Aorta (tissue), 5 donors: ENCODE data around the gene FAM117A. TPM values are rescaled to one million over a fixed set of nuclear protein-coding genes. Genes with fewer than 3 reads are reported as not detected.
A peak's percentile ranks its signal among the peaks of the same experiment; 100 is the strongest.

Experiments
- ATAC-seq: fragments of 200-7000 bp; cut with Tn5 transposase; one replicate; pipeline ENCODE4 v1.9.1; 2022; ENCODE audit warnings: moderate library complexity; ENCODE audit not compliant: low FRiP score
- DNase-seq, 2 donors: peaks; one replicate each; pipeline ENCODE4 v3.0.0-alpha.2; 2020
- H3K27ac ChIP-seq, 2 donors: one replicate each; pipeline ENCODE4 v1.5.1; 2013; ENCODE audit warnings: low read length in 2 of 2, mild to moderate bottlenecking in 2 of 2, moderate library complexity in 2 of 2, control low read depth in 1 of 2, inconsistent platforms in 1 of 2, low read depth in 1 of 2
- H3K27me3 ChIP-seq, 2 donors: one replicate each; pipeline ENCODE4 v1.6.1; 2013; ENCODE audit warnings: control low read depth in 1 of 2, low read length in 1 of 2, mild to moderate bottlenecking in 1 of 2, moderate library complexity in 1 of 2; ENCODE audit not compliant: insufficient read depth in 2 of 2, control insufficient read depth in 1 of 2
- H3K36me3 ChIP-seq, 2 donors: one replicate each; pipeline ENCODE4 v1.6.1; 2013; ENCODE audit warnings: control low read depth in 1 of 2, low read length in 1 of 2, mild to moderate bottlenecking in 1 of 2; ENCODE audit not compliant: insufficient read depth in 2 of 2, control insufficient read depth in 1 of 2
- H3K4me1 ChIP-seq, 2 donors: one replicate each; pipeline ENCODE4 v1.6.1; 2013; ENCODE audit warnings: low read length in 2 of 2, control low read depth in 1 of 2, mild to moderate bottlenecking in 1 of 2, moderate library complexity in 1 of 2; ENCODE audit not compliant: insufficient read depth in 2 of 2, control insufficient read depth in 1 of 2
- H3K4me3 ChIP-seq, 2 donors: one replicate each; pipeline ENCODE4 v1.5.1; 2013; ENCODE audit warnings: low read length in 2 of 2, control low read depth in 1 of 2, mild to moderate bottlenecking in 1 of 2
- H3K9me3 ChIP-seq: one replicate; pipeline ENCODE4 v1.6.1; 2013; ENCODE audit warnings: mild to moderate bottlenecking, low read length; ENCODE audit not compliant: control insufficient read depth
- WGBS, 2 donors: extraction: QIAGEN DNeasy Blood & Tissue Kit; methylation state at CpG; one replicate each; pipeline ENCODE4 v1.1.7; 2013; 5-methylcytosine and 5-hydroxymethylcytosine counted together
- intact Hi-C, 2 donors: fragments of 100-400 bp; cut with DNase I; formaldehyde crosslinking; loops; one replicate each; pipeline versions ENCODE4 v1.14.2 to v1.15.0; 2022
- long read RNA-seq, 2 donors: library from polyadenylated mRNA; unstranded; transcript quantifications; one replicate each; pipeline ENCODE4 v2.0.0, GENCODE V29; 2020 to 2021
- polyA plus RNA-seq, 2 donors: library from polyadenylated mRNA; stranded (reverse); fragments of 200-250 nt; gene quantifications; one replicate each; pipeline ENCODE4 v1.2.3, GENCODE V29; 2013
- total RNA-seq, 2 donors: library from RNA; stranded (reverse); fragmentation: NEBNext Ultra II Directional; extraction: Animal tissue kit (Norgen Biotek cat#: 25700); gene quantifications; one replicate each; pipeline ENCODE4 v1.2.1, GENCODE V29; 2021
- donor health status: healthy with polysubstance abuse.
- donor health status: Bipolar disorder and iron deficiency.
- donor health status: DM: no; HTN: no; CAD: no.
- donor health status: DM: no; HTN: no; CAD: no.
- donor health status: DM: yes; HTN: yes; CAD: no.

Gene FAM117A, protein sequence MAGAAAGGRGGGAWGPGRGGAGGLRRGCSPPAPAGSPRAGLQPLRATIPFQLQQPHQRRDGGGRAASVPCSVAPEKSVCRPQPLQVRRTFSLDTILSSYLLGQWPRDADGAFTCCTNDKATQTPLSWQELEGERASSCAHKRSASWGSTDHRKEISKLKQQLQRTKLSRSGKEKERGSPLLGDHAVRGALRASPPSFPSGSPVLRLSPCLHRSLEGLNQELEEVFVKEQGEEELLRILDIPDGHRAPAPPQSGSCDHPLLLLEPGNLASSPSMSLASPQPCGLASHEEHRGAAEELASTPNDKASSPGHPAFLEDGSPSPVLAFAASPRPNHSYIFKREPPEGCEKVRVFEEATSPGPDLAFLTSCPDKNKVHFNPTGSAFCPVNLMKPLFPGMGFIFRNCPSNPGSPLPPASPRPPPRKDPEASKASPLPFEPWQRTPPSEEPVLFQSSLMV
- total RNA-seq (10 to 100 TPM; 16.9 to 17.2 TPM), polyA plus RNA-seq (10 to 100 TPM in 1 of 2 donors, 1 to 10 TPM in 1; 9.4 to 15.3 TPM)
- long read RNA-seq, donor 1, partial matches to known transcripts = 9 of 10 reads
- long read RNA-seq, donor 1, other reads (novel, unspliced or antisense) = 1 of 10 reads
- long read RNA-seq, donor 2, partial matches to known transcripts = 0 of 1 reads
- long read RNA-seq, donor 2, other reads (novel, unspliced or antisense) = 1 of 1 reads

DNA sequence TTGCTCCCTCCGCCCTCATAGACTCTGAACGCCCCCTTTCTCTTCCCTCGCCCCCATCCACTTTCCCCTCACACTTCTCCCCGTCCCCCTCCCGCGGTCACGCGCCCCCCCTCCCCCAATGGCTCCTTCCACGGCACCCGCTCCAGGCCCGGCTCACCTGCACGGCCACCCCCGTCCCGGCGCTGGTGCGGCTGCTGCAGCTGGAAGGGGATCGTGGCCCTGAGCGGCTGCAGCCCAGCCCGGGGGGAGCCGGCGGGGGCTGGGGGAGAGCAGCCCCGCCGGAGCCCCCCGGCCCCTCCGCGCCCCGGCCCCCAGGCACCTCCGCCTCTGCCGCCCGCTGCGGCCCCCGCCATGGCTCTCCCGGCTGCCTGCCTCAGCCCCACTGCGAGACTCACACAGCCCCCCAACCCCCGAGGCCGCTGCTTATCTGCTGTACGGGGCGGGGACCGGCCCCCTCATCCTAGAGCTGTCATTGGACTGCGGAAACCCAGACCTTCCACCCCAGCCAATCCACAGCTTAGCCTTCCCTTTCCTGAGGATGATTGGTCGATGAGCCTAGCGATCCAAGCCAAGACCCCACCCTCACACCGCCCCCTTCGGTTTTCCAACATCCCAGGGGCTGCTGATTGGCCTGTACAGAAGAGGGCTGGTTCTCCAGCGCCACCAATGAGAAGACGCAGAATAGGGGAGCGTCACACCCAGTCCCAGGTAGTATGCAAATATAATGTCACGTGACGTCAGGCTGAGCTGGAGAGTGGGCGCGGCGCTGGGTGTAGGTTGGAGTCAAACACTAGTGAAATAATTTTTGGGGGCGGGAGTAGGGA, at the start of gene FAM117A:
Gene FAM117A, minus strand, starts transcription at position 397 of the 824 bp plus-strand sequence. Its CDS starts 44 bp downstream, at position 353.
- Histone ChIP-seq H3K27ac (no peak within 1 kb of the TSS), H3K4me3 (peak within 1 kb of the TSS; percentile 92 to 94), H3K9me3 (no peaks in the 10 kb centered on the region), H3K27me3 (no peaks in the 10 kb centered on the region), H3K36me3 (no peaks in the 10 kb centered on the region), H3K4me1 (no peaks in the 10 kb centered on the region)
- peak; percentile 98 for ATAC-seq
- peak; percentile 95 to 97 for DNase-seq
- WGBS, 2 donors = 1% methylated on average over 47 to 53 of the region's 53 CpGs
- intact Hi-C loops = loop anchor here in 1 of 2 donors (1.0 to 5.0 kb wide), 2 partner anchors 24 to 57 kb away; partner anchors contain the start of genes KAT7 and SLC35B1

DNA sequence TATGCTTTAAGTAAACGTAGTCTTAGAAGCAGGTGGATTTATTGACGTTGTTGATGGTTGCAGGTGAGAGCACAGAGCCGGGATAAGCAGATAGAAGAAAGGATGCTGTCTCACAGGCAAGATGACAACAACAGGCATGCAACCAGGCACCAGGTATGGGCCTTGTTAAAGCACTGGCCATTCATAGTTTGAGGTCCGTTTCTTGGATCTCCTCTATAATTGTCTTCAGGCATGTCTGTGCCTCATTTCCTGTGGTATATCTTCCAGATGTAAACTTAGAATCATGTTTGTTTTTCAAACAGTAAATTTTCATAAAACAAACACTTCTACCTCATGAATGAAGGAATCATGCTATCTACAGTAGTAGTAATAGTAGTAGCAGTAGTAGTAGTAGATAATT, 45.1 kb upstream of the FAM117A start:
- Histone ChIP-seq H3K9me3 (no peaks in the 10 kb centered on the region), H3K4me1 (peaks cover 0 to 2% of the 10 kb centered on the region in 2 donors), H3K27me3 (no peaks in the 10 kb centered on the region), H3K36me3 (peaks cover 0 to 8% of the 10 kb centered on the region in 2 donors), H3K4me3 (no peak overlapping the region), H3K27ac (no peak overlapping the region)
- 62 to 70% methylated on average over 4 of the region's 4 CpGs for WGBS, 2 donors
- ATAC-seq (no peak), DNase-seq (no peak)
- intact Hi-C loops = no loop called here

- intact Hi-C loops = no loop called here
- peaks cover 0 to 2% of the 10 kb centered on the region in 2 donors for H3K4me1 ChIP-seq
- 71 to 83% methylated on average over 2 of the region's 2 CpGs for WGBS, 2 donors
- no peaks in the 10 kb centered on the region for H3K9me3 ChIP-seq
- H3K27me3 ChIP-seq = no peaks in the 10 kb centered on the region
- no peak overlapping the region for H3K27ac ChIP-seq
- H3K36me3 ChIP-seq = peaks cover 6 to 11% of the 10 kb centered on the region in 2 donors
- DNase-seq = no peak
- ATAC-seq = no peak
- no peak overlapping the region for H3K4me3 ChIP-seq
Measured at GRCh38 chr17:49798738-49799137, 34.8 kb upstream of the FAM117A start.

DNA sequence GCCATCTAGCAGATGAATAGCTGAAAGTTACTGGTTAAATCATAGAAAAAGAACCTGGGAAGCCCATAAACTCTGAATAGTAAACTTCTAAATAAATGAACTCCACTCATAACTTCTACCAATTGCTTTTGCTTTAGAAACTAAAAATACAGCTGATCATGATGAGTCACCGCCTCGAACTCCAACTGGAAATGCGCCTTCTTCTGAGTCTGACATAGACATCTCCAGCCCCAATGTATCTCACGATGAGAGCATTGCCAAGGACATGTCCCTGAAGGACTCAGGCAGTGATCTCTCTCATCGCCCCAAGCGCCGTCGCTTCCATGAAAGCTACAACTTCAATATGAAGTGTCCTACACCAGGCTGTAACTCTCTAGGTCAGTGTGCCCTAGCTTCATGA, 34.3 kb upstream of the FAM117A start:
- intact Hi-C loops = no loop called here
- peaks cover 0 to 2% of the 10 kb centered on the region in 2 donors for H3K4me1 ChIP-seq
- no peak overlapping the region for H3K27ac ChIP-seq
- no peaks in the 10 kb centered on the region for H3K27me3 ChIP-seq
- no peak for ATAC-seq
- WGBS, 2 donors = 79 to 85% methylated on average over 8 of the region's 8 CpGs
- H3K9me3 ChIP-seq = no peaks in the 10 kb centered on the region
- H3K4me3 ChIP-seq = no peak overlapping the region
- DNase-seq = no peak
- peaks cover 6 to 11% of the 10 kb centered on the region in 2 donors for H3K36me3 ChIP-seq

DNA sequence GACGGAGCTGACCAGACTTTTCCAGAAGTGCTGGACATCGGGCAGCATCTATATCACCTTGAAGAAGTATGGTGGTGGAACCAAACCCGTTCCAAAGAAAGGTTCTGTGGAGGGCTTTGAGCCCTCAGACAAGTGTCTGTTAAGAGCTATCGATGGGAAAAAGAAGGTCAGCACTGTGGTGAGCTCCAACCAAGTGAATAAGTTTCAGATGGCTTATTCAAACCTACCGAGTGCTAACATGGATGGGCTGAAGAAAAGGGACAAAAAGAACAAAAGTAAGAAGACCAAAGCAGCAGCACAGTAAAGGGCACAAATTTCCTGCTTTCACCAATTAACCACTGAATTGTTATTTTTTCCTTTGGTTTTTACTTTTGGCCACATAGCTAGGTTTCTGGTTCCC, 31.4 kb upstream of the FAM117A start:
- Histone ChIP-seq H3K36me3 (peaks cover 6 to 11% of the 10 kb centered on the region in 2 donors), H3K27ac (no peak overlapping the region), H3K4me1 (peaks cover 0 to 2% of the 10 kb centered on the region in 2 donors), H3K4me3 (no peak overlapping the region), H3K9me3 (no peaks in the 10 kb centered on the region), H3K27me3 (no peaks in the 10 kb centered on the region)
- 80 to 84% methylated on average over 5 of the region's 5 CpGs for WGBS, 2 donors
- ATAC-seq (no peak), DNase-seq (no peak)
- intact Hi-C loops = no loop called here

DNA sequence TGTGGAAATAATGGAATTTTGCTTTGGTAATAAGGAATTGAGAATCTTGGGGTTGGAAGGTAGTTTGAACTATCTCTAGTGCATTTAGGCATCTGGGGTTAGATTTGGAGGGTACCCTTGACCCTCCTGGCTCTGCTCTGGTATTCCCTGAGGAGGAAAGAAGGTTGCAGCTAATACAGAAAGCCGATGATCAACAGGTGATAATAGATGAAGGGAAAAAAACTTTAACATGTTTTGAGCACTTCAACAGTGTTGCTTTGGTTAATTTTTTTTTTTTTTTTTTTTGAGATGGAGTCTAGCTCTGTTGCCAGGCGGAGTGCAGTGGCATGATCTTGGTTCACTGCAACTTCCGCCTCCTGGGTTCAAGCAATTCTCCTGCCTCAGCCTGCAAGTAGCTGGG, 29.4 kb upstream of the FAM117A start:
- H3K4me1 ChIP-seq = peaks cover 0 to 2% of the 10 kb centered on the region in 2 donors
- no peaks in the 10 kb centered on the region for H3K9me3 ChIP-seq
- H3K36me3 ChIP-seq = peaks cover under 1 to 6% of the 10 kb centered on the region in 2 donors
- no peaks in the 10 kb centered on the region for H3K27me3 ChIP-seq
- no peak for DNase-seq
- H3K4me3 ChIP-seq = no peak overlapping the region
- 88 to 93% methylated on average over 3 of the region's 3 CpGs for WGBS, 2 donors
- ATAC-seq = no peak
- no peak overlapping the region for H3K27ac ChIP-seq
- intact Hi-C loops = loop anchor here in 1 of 2 donors (5.0 kb wide), 1 partner anchor 34 kb away; no protein-coding TSS in a partner anchor

GRCh38 chr17:49789243-49789578, 25.3 kb upstream of the FAM117A start:
- Histone ChIP-seq H3K4me1 (no peaks in the 10 kb centered on the region), H3K27me3 (no peaks in the 10 kb centered on the region), H3K9me3 (no peaks in the 10 kb centered on the region), H3K36me3 (no peaks in the 10 kb centered on the region), H3K4me3 (peak overlapping the region; percentile 8 to 38), H3K27ac (no peak overlapping the region)
- WGBS, 2 donors = 2 to 4% methylated on average over 17 of the region's 17 CpGs
- DNase-seq (no peak), ATAC-seq (no peak)
- intact Hi-C loops = loop anchor here (5.0 kb wide), 3 partner anchors 48 to 222 kb away; partner anchors contain the start of gene TAC4 (in 1 of the 2)

- Histone ChIP-seq H3K4me1 (no peaks in the 10 kb centered on the region), H3K9me3 (no peaks in the 10 kb centered on the region), H3K4me3 (peak within 1 kb of the TSS; percentile 64 to 86), H3K27me3 (no peaks in the 10 kb centered on the region), H3K27ac (peak within 1 kb of the TSS; percentile 73 to 98), H3K36me3 (no peaks in the 10 kb centered on the region)
- DNase-seq (peak; percentile 99), ATAC-seq (peak; percentile 98)
- intact Hi-C loops = loop anchor here (1.0 to 5.0 kb wide), 4 partner anchors 24 to 221 kb away; partner anchors contain the start of genes FAM117A (in 1 of the 2) and TAC4 (in 1 of the 2)
- 0% methylated on average over 59 of the region's 59 CpGs for WGBS, 2 donors
Measured at GRCh38 chr17:49788478-49789242, 24.7 kb upstream of the FAM117A start, which contains the start of gene KAT7. TSS of gene KAT7 (plus strand) at chr17:49788681. CDS start at chr17:49788835, 154 bp downstream.
